Prostate gland (tissue), 2 donors: ENCODE measurements around the gene RAD51B. TPM values are rescaled to one million over a fixed set of nuclear protein-coding genes. Genes with fewer than 3 reads are reported as not detected.

Source experiments
- DNase-seq: peaks from one replicate; pipeline ENCODE4 v3.0.0-alpha.2; 2019; ENCODE audit warnings: low spot score
- H3K27ac ChIP-seq, 2 donors: fragments of 200-600 bp; sonication (generic); 2 replicates each; pipeline ENCODE4 v1.5.1; 2017 to 2019
- H3K27me3 ChIP-seq: fragments of 200-600 bp; sonication (generic); replicated peaks from 2 replicates; pipeline ENCODE4 v1.5.1; 2019; ENCODE audit not compliant: insufficient read depth
- H3K36me3 ChIP-seq, 2 donors: fragments of 200-600 bp; sonication (generic); 1 replicate in 1 of 2; 2 replicates in 1 of 2; pipeline versions ENCODE4 v1.5.1 to v1.8.1; 2017 to 2019
- H3K4me1 ChIP-seq: fragments of 200-600 bp; sonication (generic); replicated peaks from 2 replicates; pipeline ENCODE4 v1.5.1; 2019
- H3K4me3 ChIP-seq, 2 donors: fragments of 200-600 bp; sonication (generic); 2 replicates each; pipeline ENCODE4 v1.5.1; 2017 to 2019
- H3K9me3 ChIP-seq: fragments of 200-600 bp; sonication (generic); 2 replicates; pipeline ENCODE4 v1.5.1; 2017
- POLR2A ChIP-seq: fragments of 450-650 bp; IDR thresholded peaks from one replicate; pipeline ENCODE4 v1.6.1; 2016; ENCODE audit warnings: antibody characterized with exemption, mild to moderate bottlenecking
- POLR2AphosphoS5 ChIP-seq: sonication (generic); formaldehyde crosslinking; IDR thresholded peaks from one replicate; pipeline ENCODE4 v1.6.1; 2017; ENCODE audit warnings: antibody characterized with exemption
- WGBS: methylation state at CpG from one replicate; pipeline ENCODE4 v1.1.5; 2018; 5-methylcytosine and 5-hydroxymethylcytosine counted together
- intact Hi-C: fragments of 100-400 bp; cut with DNase I; formaldehyde crosslinking; loops from one replicate; pipeline ENCODE4 v1.14.2; 2022
- total RNA-seq, 2 donors: library from RNA; depleted of rRNA; stranded (reverse); fragments of >200 nt; gene quantifications; one replicate each; pipeline ENCODE4 v1.1.0, GENCODE V29; 2016
- TF ChIP-seq, protein P1 (sequence below), 4 experiments: fragments of 200-600 bp in 2 of 4; fragments of 450-650 bp in 2 of 4; sonication (generic) in 2 of 4; IDR thresholded peaks; 1 replicate in 3 of 4; 2 replicates in 1 of 4; pipeline ENCODE4 v1.5.1; 2016 to 2019; ENCODE audit warnings: antibody characterized with exemption in 4 of 4, mild to moderate bottlenecking in 2 of 4, moderate library complexity in 2 of 4

RAD51B gene
- total RNA-seq, 2 donors from 2014 or later = 14.9 to 35.8 TPM

DNA sequence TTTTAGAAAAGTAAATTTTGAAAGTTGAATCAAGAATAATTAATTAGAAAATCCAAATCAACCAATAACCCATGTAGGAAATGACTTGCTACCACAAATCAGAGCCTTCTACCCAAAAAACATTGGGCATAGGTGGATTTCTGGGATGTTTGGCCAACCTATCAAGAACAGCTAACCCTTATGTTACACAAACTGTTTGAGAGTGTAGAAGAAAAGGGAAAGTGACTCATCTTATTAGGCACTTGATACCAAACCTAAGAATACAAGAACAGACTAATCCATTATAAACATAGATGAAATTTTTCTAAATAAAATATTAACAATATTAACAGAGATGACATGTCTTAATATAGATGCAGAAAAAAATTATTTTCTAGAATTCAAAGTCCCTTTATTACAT lies 712.9 kb downstream of the RAD51B start:
- no peak for DNase-seq
- Histone ChIP-seq H3K4me3 (no peak overlapping the region), H3K4me1 (no peaks in the 10 kb centered on the region), H3K36me3 (no peaks in the 10 kb centered on the region), H3K27me3 (no peaks in the 10 kb centered on the region), H3K9me3 (no peaks in the 10 kb centered on the region), H3K27ac (no peak overlapping the region)
- TF ChIP-seq, protein P1, sequence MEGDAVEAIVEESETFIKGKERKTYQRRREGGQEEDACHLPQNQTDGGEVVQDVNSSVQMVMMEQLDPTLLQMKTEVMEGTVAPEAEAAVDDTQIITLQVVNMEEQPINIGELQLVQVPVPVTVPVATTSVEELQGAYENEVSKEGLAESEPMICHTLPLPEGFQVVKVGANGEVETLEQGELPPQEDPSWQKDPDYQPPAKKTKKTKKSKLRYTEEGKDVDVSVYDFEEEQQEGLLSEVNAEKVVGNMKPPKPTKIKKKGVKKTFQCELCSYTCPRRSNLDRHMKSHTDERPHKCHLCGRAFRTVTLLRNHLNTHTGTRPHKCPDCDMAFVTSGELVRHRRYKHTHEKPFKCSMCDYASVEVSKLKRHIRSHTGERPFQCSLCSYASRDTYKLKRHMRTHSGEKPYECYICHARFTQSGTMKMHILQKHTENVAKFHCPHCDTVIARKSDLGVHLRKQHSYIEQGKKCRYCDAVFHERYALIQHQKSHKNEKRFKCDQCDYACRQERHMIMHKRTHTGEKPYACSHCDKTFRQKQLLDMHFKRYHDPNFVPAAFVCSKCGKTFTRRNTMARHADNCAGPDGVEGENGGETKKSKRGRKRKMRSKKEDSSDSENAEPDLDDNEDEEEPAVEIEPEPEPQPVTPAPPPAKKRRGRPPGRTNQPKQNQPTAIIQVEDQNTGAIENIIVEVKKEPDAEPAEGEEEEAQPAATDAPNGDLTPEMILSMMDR (IDR thresholded peaks at IDR 0.05) = no peak
- TF ChIP-seq POLR2AphosphoS5 = no peak
- TF ChIP-seq POLR2A = no peak
- intact Hi-C loops = no loop called here

DNA sequence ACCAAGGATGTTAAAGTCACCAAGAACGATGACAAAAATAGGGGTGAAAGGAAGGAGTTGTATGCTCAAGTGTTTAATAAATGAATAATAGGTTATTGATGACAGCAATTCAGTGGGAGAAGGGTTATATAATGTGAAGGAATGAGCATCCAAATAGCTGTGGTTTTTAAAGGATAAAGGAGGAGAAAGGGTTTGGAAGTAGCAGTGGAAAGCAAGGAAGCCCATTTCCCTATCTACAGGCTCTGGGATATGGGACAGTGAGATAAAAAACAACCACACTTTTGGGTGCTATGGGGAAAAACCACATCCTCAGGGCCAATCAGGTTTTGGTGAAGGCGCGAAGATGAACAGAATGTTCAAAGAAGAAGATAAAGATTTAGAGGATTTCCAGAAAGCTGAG lies 714.7 kb downstream of the RAD51B start:
- no peak for DNase-seq
- Histone ChIP-seq H3K36me3 (no peaks in the 10 kb centered on the region), H3K27me3 (no peaks in the 10 kb centered on the region), H3K4me1 (no peaks in the 10 kb centered on the region), H3K27ac (no peak overlapping the region), H3K4me3 (no peak overlapping the region), H3K9me3 (no peaks in the 10 kb centered on the region)
- TF ChIP-seq, protein P1 (IDR thresholded peaks at IDR 0.05) = no peak
- no peak for TF ChIP-seq POLR2A
- no peak for TF ChIP-seq POLR2AphosphoS5
- intact Hi-C loops = no loop called here
- WGBS = 98% methylated on average over 3 of the region's 3 CpGs

DNA sequence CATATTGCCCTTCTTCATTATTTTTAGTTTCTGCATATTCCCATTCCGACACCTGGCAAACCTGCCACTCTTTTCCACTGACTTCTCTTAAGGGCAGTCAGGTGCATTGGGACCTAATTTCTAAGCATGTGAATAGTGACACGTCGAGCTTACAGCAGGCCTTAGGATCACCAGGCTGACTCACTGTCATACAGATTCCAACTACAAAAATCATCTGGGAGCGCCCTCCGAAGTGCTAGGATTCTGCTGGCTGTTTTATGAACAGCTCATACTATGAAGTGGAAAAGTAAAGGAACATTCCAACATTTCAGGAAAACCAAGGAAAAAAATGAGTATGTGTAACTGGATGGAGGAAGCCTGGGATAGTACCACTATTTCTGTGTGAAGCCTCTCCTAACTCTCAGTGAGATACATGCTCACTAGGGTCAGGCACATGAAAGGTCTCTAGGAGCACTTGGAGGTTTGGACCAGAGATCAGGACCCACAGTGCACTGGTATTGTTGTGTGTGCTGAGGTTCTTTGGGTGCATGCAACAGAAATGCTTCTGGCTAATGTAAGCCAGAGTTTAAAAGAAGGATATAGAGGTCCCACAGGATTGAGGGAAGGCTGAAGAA lies 715.9 kb downstream of the RAD51B start:
- no peaks in the 10 kb centered on the region for H3K27me3 ChIP-seq
- WGBS = 90% methylated on average over 5 of the region's 5 CpGs
- TF ChIP-seq POLR2AphosphoS5 (no peak), POLR2A (no peak)
- TF ChIP-seq, protein P1 (IDR thresholded peaks at IDR 0.05) = no peak
- no peak overlapping the region for H3K4me3 ChIP-seq
- H3K27ac ChIP-seq = no peak overlapping the region
- no peaks in the 10 kb centered on the region for H3K4me1 ChIP-seq
- no peaks in the 10 kb centered on the region for H3K9me3 ChIP-seq
- no peaks in the 10 kb centered on the region for H3K36me3 ChIP-seq
- intact Hi-C loops = no loop called here
- no peak for DNase-seq

DNA sequence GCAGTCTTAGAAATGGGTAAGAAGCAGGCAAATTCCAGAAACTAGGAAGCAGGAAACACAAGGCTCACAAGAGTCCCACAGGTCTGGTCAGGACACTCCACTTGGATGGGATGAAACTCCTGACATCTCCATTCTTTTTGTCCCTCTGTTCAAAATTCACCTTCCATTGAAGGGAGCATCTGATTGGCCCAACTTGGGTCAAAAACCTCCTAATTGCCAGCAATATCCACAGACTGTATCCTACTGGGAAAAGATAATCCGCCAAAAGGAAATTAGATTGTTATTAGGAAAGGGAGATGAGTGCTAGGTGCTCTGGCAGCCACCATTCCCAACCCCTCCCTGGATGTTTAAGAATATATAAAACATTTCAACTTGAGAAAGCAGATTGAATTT lies 716.4 kb downstream of the RAD51B start:
- no peaks in the 10 kb centered on the region for H3K9me3 ChIP-seq
- intact Hi-C loops = no loop called here
- WGBS = 100% methylated on average over 1 of the region's 1 CpG
- DNase-seq = no peak
- no peaks in the 10 kb centered on the region for H3K36me3 ChIP-seq
- no peaks in the 10 kb centered on the region for H3K4me1 ChIP-seq
- no peaks in the 10 kb centered on the region for H3K27me3 ChIP-seq
- H3K27ac ChIP-seq = no peak overlapping the region
- no peak overlapping the region for H3K4me3 ChIP-seq
- no peak for TF ChIP-seq POLR2AphosphoS5
- no peak for TF ChIP-seq POLR2A
- TF ChIP-seq, protein P1 (IDR thresholded peaks at IDR 0.05) = no peak

DNA sequence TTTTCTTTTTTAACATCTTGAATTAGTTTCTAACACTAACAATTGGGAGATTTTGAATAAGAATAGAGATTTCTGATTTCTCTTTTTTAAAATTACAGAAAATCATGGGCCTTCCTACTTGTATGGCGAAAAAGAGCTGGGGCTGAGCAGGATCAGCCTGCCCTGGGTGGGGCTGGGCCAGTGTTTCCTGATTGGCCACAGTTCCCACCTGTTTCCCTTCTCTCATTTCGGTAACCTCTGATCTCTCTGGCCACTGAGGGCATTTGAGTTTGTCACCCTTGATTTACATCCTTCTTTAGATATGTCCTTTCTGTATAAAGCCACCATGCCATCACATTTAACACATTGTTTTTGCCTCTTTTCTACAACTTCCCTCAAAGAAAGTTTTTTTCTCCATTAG lies 719.1 kb downstream of the RAD51B start:
- Histone ChIP-seq H3K4me3 (no peak overlapping the region), H3K36me3 (no peaks in the 10 kb centered on the region), H3K27ac (no peak overlapping the region), H3K27me3 (no peaks in the 10 kb centered on the region), H3K9me3 (no peaks in the 10 kb centered on the region), H3K4me1 (no peaks in the 10 kb centered on the region)
- DNase-seq = no peak
- intact Hi-C loops = no loop called here
- TF ChIP-seq POLR2A (no peak), POLR2AphosphoS5 (no peak)
- TF ChIP-seq, protein P1 (IDR thresholded peaks at IDR 0.05) = no peak
- 91% methylated on average over 2 of the region's 2 CpGs for WGBS
